WTC11 (cell line): ENCODE data around the gene RAB3IL1.

Experiments used
- CTCF ChIP-seq: fragments of 200-600 bp; IDR thresholded peaks from 2 replicates; pipeline ENCODE4 v1.8.0; 2022; ENCODE audit warnings: antibody characterized with exemption
- E2F1 ChIP-seq: sonication (generic); formaldehyde crosslinking; IDR thresholded peaks from 2 replicates; pipeline ENCODE4 v1.8.0; 2022; ENCODE audit warnings: mild to moderate bottlenecking, missing genetic modification reagents
- FOXK1 ChIP-seq: sonication (generic); formaldehyde crosslinking; IDR thresholded peaks from 2 replicates; pipeline ENCODE4 v1.8.0; 2022; ENCODE audit warnings: mild to moderate bottlenecking, moderate library complexity, missing genetic modification reagents
- HMGXB4 ChIP-seq: sonication (generic); formaldehyde crosslinking; IDR thresholded peaks from 2 replicates; pipeline ENCODE4 v1.8.1; 2023; ENCODE audit warnings: mild to moderate bottlenecking, moderate library complexity, missing genetic modification reagents
- JUN ChIP-seq: sonication (generic); formaldehyde crosslinking; IDR thresholded peaks from 2 replicates; pipeline ENCODE4 v1.8.0; 2023; ENCODE audit warnings: mild to moderate bottlenecking, missing genetic modification reagents
- MAX ChIP-seq: sonication (generic); formaldehyde crosslinking; IDR thresholded peaks from 2 replicates; pipeline ENCODE4 v1.8.0; 2022; ENCODE audit warnings: mild to moderate bottlenecking, missing genetic modification reagents
- ZNF512 ChIP-seq: sonication (generic); formaldehyde crosslinking; IDR thresholded peaks from 2 replicates; pipeline ENCODE4 v1.8.1; 2022; ENCODE audit warnings: missing genetic modification reagents, borderline replicate concordance

GRCh38 chr11:61959678-61960077 is 42.3 kb upstream of the RAB3IL1 start:
- no peak for TF ChIP-seq MAX (CRISPR knock-in tag)
- no peak for TF ChIP-seq CTCF
- no peak for TF ChIP-seq E2F1 (CRISPR knock-in tag)
- TF ChIP-seq JUN (CRISPR knock-in tag) = no peak
- no peak for TF ChIP-seq HMGXB4 (CRISPR knock-in tag)
- TF ChIP-seq FOXK1 (CRISPR knock-in tag) = no peak
- TF ChIP-seq ZNF512 (CRISPR knock-in tag) = no peak
